Lower leg skin (tissue), 4 donors: ENCODE measurements around the gene KDM4B. TPM values are rescaled to one million over a fixed set of nuclear protein-coding genes. Genes with fewer than 3 reads are reported as not detected.

Experiments used
- DNase-seq, 2 donors: peaks; one replicate each; pipeline ENCODE4 v3.0.0-alpha.2; 2019; ENCODE audit warnings: low spot score in 2 of 2
- H3K4me3 ChIP-seq: fragments of 200-600 bp; sonication (generic); 2 replicates; pipeline ENCODE4 v1.5.1; 2017; ENCODE audit warnings: mild to moderate bottlenecking, low read depth; ENCODE audit not compliant: poor library complexity, severe bottlenecking
- CTCF ChIP-seq, 3 donors: fragments of 450-650 bp; IDR thresholded peaks; one replicate each; pipeline ENCODE4 v1.5.1; 2016; ENCODE audit warnings: antibody characterized with exemption in 3 of 3, mild to moderate bottlenecking in 3 of 3, moderate library complexity in 2 of 3
- POLR2A ChIP-seq, 2 donors: fragments of 450-650 bp; IDR thresholded peaks; one replicate each; pipeline ENCODE4 v1.6.1; 2016 to 2017; ENCODE audit warnings: antibody characterized with exemption in 2 of 2, mild to moderate bottlenecking in 1 of 2, moderate library complexity in 1 of 2
- WGBS, 2 donors: methylation state at CpG; one replicate each; pipeline ENCODE4 v1.1.5; 2018; 5-methylcytosine and 5-hydroxymethylcytosine counted together
- intact Hi-C: fragments of 100-400 bp; cut with DNase I; formaldehyde crosslinking; loops from one replicate; pipeline ENCODE4 v1.15.0; 2023; ENCODE audit warnings: low total_unique reads
- total RNA-seq, 4 donors: library from RNA; depleted of rRNA; stranded (reverse); fragments of >200 nt; gene quantifications; one replicate each; pipeline ENCODE4 v1.1.0, GENCODE V29; 2016

Gene KDM4B
- total RNA-seq, 4 donors from 2014 or later, result 40.1 to 71.4 (median 51.3) TPM

- intact Hi-C loops, result no loop called here
- TF ChIP-seq POLR2A (IDR thresholded peaks at IDR 0.05), result no peak
- no peak for TF ChIP-seq CTCF (IDR thresholded peaks at IDR 0.05)
- WGBS, 2 donors, result 87 to 89% methylated on average over 8 of the region's 8 CpGs
- H3K4me3 ChIP-seq, result no peak overlapping the region
- no peak for DNase-seq
Measured at GRCh38 chr19:5073153-5073844, 104.4 kb downstream of the KDM4B start.

DNA sequence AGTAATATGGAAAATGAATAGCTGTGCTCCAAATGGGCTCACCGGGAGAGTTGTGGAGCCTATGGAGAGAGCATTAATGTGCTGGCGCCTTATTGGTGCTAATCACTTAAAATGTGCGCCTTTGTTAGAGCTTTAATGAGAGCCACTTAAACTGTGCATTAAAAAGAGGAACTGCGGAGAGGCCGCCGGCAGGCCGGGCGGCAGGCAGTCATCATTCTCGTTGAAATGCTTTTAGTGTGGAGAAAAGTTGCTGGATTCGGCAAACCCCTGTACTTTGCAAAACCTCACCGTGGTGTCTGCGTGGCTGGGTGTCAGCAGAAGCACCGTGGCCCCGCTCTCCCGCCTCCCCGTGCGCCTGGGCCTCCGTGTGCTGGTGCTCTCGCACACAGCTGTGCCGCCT, 105.5 kb downstream of the KDM4B start:
- no peak for DNase-seq
- no peak overlapping the region for H3K4me3 ChIP-seq
- intact Hi-C loops, result no loop called here
- WGBS, 2 donors, result 87 to 95% methylated on average over 20 of the region's 20 CpGs
- TF ChIP-seq POLR2A (IDR thresholded peaks at IDR 0.05), result no peak
- no peak for TF ChIP-seq CTCF (IDR thresholded peaks at IDR 0.05)

DNA sequence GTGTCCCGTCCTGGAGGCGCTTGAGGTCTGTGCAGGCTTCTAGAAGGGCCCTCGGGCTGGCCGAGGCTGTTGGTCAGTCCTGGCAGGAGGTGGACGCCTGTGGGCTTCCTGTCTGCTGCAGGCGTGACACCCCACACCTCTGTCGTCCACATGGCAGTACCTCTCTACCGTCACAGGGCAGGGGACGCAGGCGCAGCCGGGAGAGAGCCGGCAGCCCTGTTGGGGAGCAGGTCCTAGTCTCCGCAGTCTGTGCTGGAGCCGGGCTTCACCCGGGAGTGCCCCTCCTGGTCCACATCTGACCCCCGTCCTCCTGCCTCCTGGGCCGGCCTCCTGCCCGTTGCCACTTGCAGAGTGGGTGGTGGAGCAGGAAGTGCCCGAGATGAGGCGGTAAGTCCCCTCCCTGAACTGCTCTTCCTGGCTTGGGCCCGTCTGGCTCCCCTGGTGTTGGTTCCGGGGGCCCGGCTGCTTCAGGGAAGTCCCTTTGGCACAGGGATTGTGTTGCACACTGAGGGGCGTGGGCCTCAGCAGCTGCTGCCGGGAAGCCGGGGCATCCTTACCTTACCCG, 106.0 kb downstream of the KDM4B start:
- TF ChIP-seq POLR2A (IDR thresholded peaks at IDR 0.05), result no peak
- TF ChIP-seq CTCF (IDR thresholded peaks at IDR 0.05), result no peak
- intact Hi-C loops, result no loop called here
- DNase-seq, result no peak
- no peak overlapping the region for H3K4me3 ChIP-seq
- 73 to 76% methylated on average over 26 to 27 of the region's 27 CpGs for WGBS, 2 donors

- TF ChIP-seq POLR2A (IDR thresholded peaks at IDR 0.05) (no peak), CTCF (IDR thresholded peaks at IDR 0.05) (no peak)
- 79 to 96% methylated on average over 9 to 13 of the region's 13 CpGs for WGBS, 2 donors
Measured at GRCh38 chr19:5075597-5075996, 106.7 kb downstream of the KDM4B start.

GRCh38 chr19:5076440-5077208, 107.7 kb downstream of the KDM4B start:
- no peak for TF ChIP-seq POLR2A (IDR thresholded peaks at IDR 0.05)
- TF ChIP-seq CTCF (IDR thresholded peaks at IDR 0.05), result no peak
- H3K4me3 ChIP-seq, result no peak overlapping the region
- DNase-seq, result no peak
- intact Hi-C loops, result no loop called here
- 90 to 94% methylated on average over 31 to 42 of the region's 44 CpGs for WGBS, 2 donors

More at GRCh38 chr19:5075597-5075996, 106.7 kb downstream of the KDM4B start:
- intact Hi-C loops, result no loop called here
- DNase-seq, result no peak
- H3K4me3 ChIP-seq, result no peak overlapping the region
